Kidney (tissue), 14 donors: Measurements from ENCODE around the gene ADAM15. TPM values are rescaled to one million over a fixed set of nuclear protein-coding genes. Genes with fewer than 3 reads are reported as not detected.

ENCODE experiments used
- DNase-seq, 5 donors: peaks; one replicate each; pipeline ENCODE4 v3.0.0-alpha.2; 2013 to 2020
- FAIRE-seq: peaks from 2 replicates; lab custom pipeline; 2012; peaks lifted over from hg19 to GRCh38; lab: Jason Lieb, UNC
- H3K27ac ChIP-seq, 2 donors: one replicate each; pipeline ENCODE4 v1.7.0; 2013; ENCODE audit warnings: low read depth in 2 of 2, low read length in 2 of 2, inconsistent platforms in 1 of 2
- H3K27me3 ChIP-seq: one replicate; pipeline ENCODE4 v1.7.1; 2013; ENCODE audit warnings: low read length, inconsistent platforms; ENCODE audit not compliant: control insufficient read depth, insufficient read depth
- H3K36me3 ChIP-seq, 3 donors: one replicate each; pipeline versions ENCODE4 v1.7.0 to v1.7.1; 2013; ENCODE audit warnings: low read length in 3 of 3, control low read depth in 1 of 3, inconsistent platforms in 1 of 3; ENCODE audit not compliant: insufficient read depth in 3 of 3, control insufficient read depth in 2 of 3
- H3K4me1 ChIP-seq, 3 donors: one replicate each; pipeline versions ENCODE4 v1.7.0 to v1.7.1; 2013; ENCODE audit warnings: low read length in 3 of 3, inconsistent platforms in 1 of 3, low read depth in 1 of 3; ENCODE audit not compliant: control insufficient read depth in 2 of 3, insufficient read depth in 2 of 3
- H3K4me3 ChIP-seq, 3 donors: one replicate each; pipeline versions ENCODE4 v1.7.0 to v1.8.1; 2013; ENCODE audit warnings: low read length in 3 of 3, control low read depth in 1 of 3, inconsistent platforms in 1 of 3
- H3K9ac ChIP-seq, 3 donors: one replicate each; pipeline versions ENCODE4 v1.7.0 to v1.7.1; 2013; ENCODE audit warnings: low read length in 3 of 3, control low read depth in 1 of 3, inconsistent platforms in 1 of 3
- H3K9me3 ChIP-seq, 3 donors: one replicate each; pipeline versions ENCODE4 v1.7.0 to v1.7.1; 2013; ENCODE audit warnings: low read length in 3 of 3, control low read depth in 1 of 3, inconsistent platforms in 1 of 3; ENCODE audit not compliant: control insufficient read depth in 2 of 3, insufficient read depth in 1 of 3
- CTCF ChIP-seq: IDR thresholded peaks from 3 replicates; pipeline ENCODE4 v1.5.1; 2012; ENCODE audit warnings: mild to moderate bottlenecking, moderate library complexity, borderline replicate concordance; ENCODE audit not compliant: insufficient read depth; ENCODE audit errors: extremely low read depth
- intact Hi-C: fragments of 100-400 bp; cut with DNase I; formaldehyde crosslinking; loops from one replicate; pipeline ENCODE4 v1.11.1; 2022
- polyA plus RNA-seq: library from polyadenylated mRNA; stranded (reverse); fragments of 350-450 nt; fragmentation: Illumina TruSeq; extraction: RNeasy Lipid Tissue Mini Kit (QIAGEN cat#74804); gene quantifications from one replicate; pipeline ENCODE4 v1.2.3, GENCODE V29; 2014; ENCODE audit warnings: low read depth, low replicate concordance; ENCODE audit not compliant: insufficient read depth
- total RNA-seq: library from RNA; stranded (reverse); fragmentation: NEBNext Ultra II Directional; extraction: Animal tissue kit (Norgen Biotek cat#: 25700); gene quantifications from one replicate; pipeline ENCODE4 v1.2.1, GENCODE V29; 2021
- donor health status: control.
- donor health status: control.
- donor health status: control.
- donor health status: control.
- donor health status: control.
- donor health status: DM: yes; HTN: yes; CAD: no.
- donor health status: Normal renal cell carcinoma (clear cell type).

The ADAM15 gene
- total and polyA plus RNA-seq, 2 donors from 2014 or later: 68.4 to 152 TPM

DNA sequence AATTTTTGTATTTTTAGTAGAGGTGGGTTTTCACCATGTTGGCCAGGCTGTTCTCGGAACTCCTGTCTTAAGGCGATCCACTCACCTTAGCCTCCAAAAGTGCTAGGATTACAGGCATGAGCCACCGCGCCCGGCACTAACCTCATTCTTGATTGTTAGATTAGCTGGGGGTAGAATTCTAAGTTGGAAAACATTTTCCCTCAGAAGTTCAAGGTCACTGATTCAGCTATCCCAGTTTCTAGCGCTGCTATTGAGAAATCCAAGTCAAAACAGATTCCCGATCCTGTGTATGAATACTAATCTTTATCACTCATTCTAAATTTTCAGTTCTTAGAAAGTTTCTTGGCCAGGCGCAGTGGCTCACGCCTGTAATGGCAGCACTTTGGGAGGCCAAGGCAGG is 52.2 kb downstream of the ADAM15 start:
- no peak for DNase-seq
- no peak overlapping the region for H3K4me3 ChIP-seq
- H3K4me1 ChIP-seq: peaks cover 0 to 7% (median 0%) of the 10 kb centered on the region in 3 donors
- no peaks in the 10 kb centered on the region for H3K36me3 ChIP-seq
- no peaks in the 10 kb centered on the region for H3K9me3 ChIP-seq
- no peak for FAIRE-seq
- no peak overlapping the region for H3K9ac ChIP-seq
- H3K27ac ChIP-seq: no peak overlapping the region
- no peak for TF ChIP-seq CTCF
- H3K27me3 ChIP-seq: no peaks in the 10 kb centered on the region
- intact Hi-C loops: no loop called here

DNA sequence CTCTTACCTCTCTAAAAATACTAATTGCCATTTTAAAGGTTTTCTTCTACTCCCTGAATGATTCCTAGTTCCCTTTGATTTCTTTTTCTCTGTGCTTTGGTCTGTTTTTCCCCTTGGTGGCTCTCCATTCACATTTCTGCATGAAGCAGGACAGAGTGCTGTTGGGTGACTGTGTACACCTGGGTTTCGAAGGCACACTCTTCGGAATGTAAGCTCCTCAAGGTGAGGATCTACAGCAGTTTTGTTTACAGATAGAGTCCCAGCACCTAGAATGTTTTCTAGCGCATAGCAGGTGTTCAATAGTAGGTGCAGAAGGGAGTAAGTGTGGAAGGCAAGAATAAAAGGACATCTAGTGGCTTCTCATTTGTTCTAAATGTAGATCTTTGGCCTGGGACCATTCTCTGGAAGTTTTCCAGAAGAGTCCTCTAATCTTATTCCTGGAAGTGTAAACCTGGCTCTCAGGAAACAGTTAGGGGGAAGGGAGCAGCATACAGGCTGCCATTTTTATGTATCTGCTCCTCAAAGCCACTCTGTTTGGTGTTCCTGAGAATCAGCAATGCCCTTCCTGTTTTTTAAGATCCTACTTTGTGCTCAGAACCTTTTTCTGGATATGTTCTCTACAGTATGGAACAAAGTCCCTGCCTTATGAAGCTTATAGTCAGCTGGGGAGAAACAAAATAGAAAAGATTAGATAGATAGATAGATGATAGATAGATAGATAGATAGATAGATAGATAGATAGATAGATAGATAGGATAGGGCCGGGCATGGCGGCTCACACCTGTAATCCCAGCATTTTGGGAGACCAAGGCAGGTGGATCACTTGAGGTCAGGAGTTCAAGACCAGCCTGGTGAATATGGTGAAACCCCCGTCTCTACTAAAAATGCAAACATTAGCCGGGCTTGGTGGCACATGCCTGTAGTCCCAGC is 53.8 kb downstream of the ADAM15 start:
- Histone ChIP-seq H3K9ac (no peak overlapping the region), H3K4me3 (no peak overlapping the region), H3K27ac (no peak overlapping the region), H3K4me1 (peaks cover 0 to 7% (median 0%) of the 10 kb centered on the region in 3 donors), H3K9me3 (no peaks in the 10 kb centered on the region), H3K36me3 (no peaks in the 10 kb centered on the region), H3K27me3 (no peaks in the 10 kb centered on the region)
- intact Hi-C loops: no loop called here
- no peak for FAIRE-seq
- no peak for TF ChIP-seq CTCF
- DNase-seq: peak in 1 of 5 donors; percentile 6

DNA sequence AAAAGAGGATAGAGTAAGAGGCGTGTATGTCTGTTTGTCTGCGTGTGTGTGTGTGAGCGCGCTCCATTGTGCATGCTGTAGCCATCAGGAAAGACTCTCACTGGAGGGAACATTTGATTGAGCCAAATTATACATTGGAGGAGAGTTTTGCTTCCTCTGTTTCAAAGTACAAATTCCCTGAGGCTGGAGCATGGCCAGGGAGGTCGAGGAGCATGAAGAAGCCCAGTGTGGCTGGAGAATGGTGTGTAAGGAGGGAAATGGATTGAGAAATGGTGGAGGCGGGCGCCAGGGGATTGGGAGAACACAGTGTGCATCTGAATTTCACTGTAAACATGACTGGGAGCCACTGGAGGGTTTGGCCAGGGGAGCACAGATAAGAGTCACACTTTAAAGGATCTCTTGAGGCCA is 54.5 kb downstream of the ADAM15 start:
- Histone ChIP-seq H3K9me3 (no peaks in the 10 kb centered on the region), H3K4me1 (peaks cover 0 to 7% (median 0%) of the 10 kb centered on the region in 3 donors), H3K36me3 (no peaks in the 10 kb centered on the region), H3K4me3 (no peak overlapping the region), H3K9ac (no peak overlapping the region), H3K27me3 (no peaks in the 10 kb centered on the region), H3K27ac (no peak overlapping the region)
- intact Hi-C loops: no loop called here
- no peak for TF ChIP-seq CTCF
- FAIRE-seq: no peak
- DNase-seq: peak in 1 of 5 donors; percentile 43
